Epithelial cell of proximal tubule (primary cell): ENCODE data around the gene EFNA5. TPM values are rescaled to one million over a fixed set of nuclear protein-coding genes. Genes with fewer than 3 reads are reported as not detected.

ENCODE experiments used
- DNase-seq: peaks from one replicate; pipeline ENCODE4 v3.0.0-alpha.2; 2011; ENCODE audit warnings: low read depth
- H3K4me3 ChIP-seq: 2 replicates; pipeline ENCODE4 v1.5.1; 2011; ENCODE audit warnings: low read depth, mild to moderate bottlenecking, low read length
- total RNA-seq: library from RNA; depleted of rRNA; stranded (reverse); fragments of >200 nt; gene quantifications from 2 replicates; pipeline ENCODE4 v1.2.3, GENCODE V29; 2015
- TF ChIP-seq, protein P1 (sequence below): conservative IDR thresholded peaks from 2 replicates; pipeline ENCODE4 v1.5.1; 2012; ENCODE audit warnings: low read depth, mild to moderate bottlenecking, low read length

EFNA5 gene
- total RNA-seq, 1 donor from 2014 or later, result 28.1 TPM

DNA sequence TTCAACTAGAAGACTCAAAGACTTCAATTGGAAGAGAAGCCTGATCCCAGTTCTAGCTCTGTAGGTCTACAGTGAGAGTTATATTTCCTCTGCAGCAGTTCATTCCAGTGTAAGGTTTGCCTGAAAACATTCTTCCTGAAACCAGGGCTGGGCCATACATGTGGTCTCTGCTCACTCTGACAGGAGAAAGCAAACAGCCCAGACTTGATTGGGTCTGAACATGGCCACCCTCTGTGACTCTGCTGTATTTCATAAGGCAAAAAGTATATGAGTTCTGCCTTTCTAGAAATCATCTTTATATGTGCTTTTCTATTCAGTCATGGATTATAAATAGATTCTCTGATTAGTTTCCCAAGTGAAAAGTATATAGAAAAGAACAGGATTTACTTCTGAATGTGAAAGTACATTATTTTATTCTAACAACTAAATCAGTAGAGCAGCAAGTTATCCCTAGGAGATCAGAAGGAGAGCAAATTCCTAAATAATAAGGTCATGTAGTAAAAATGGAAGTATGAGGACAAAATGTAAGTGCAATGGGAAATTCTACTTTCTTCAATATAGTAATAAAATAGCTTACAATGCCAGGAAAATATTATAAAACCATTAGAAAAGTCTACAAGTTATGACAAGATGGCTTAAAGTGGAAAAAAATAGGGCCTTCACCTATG, 144.3 kb downstream of the EFNA5 start:
- TF ChIP-seq, protein P1, sequence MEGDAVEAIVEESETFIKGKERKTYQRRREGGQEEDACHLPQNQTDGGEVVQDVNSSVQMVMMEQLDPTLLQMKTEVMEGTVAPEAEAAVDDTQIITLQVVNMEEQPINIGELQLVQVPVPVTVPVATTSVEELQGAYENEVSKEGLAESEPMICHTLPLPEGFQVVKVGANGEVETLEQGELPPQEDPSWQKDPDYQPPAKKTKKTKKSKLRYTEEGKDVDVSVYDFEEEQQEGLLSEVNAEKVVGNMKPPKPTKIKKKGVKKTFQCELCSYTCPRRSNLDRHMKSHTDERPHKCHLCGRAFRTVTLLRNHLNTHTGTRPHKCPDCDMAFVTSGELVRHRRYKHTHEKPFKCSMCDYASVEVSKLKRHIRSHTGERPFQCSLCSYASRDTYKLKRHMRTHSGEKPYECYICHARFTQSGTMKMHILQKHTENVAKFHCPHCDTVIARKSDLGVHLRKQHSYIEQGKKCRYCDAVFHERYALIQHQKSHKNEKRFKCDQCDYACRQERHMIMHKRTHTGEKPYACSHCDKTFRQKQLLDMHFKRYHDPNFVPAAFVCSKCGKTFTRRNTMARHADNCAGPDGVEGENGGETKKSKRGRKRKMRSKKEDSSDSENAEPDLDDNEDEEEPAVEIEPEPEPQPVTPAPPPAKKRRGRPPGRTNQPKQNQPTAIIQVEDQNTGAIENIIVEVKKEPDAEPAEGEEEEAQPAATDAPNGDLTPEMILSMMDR, result no peak
- no peak overlapping the region for H3K4me3 ChIP-seq
- no peak for DNase-seq

DNA sequence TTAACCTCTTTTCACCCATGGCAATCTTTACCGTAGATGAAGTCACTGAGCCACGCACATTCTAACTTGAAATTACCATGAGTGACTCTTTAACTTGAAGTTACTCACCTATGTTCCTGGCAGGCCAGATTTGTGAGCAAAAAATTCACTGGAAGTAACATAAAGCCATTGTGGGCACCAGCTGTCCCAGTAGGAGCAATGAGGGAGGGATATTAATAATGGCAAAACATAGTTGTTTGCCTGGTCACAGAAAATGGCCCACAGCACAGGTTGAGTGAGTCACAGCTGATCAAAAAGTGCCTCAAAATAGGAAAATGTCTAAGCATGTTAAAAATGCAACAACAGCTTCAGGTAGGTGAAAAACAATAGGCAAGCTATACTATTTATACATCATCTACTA, 146.6 kb downstream of the EFNA5 start:
- H3K4me3 ChIP-seq, result no peak overlapping the region
- no peak for DNase-seq
- TF ChIP-seq, protein P1, result no peak

DNA sequence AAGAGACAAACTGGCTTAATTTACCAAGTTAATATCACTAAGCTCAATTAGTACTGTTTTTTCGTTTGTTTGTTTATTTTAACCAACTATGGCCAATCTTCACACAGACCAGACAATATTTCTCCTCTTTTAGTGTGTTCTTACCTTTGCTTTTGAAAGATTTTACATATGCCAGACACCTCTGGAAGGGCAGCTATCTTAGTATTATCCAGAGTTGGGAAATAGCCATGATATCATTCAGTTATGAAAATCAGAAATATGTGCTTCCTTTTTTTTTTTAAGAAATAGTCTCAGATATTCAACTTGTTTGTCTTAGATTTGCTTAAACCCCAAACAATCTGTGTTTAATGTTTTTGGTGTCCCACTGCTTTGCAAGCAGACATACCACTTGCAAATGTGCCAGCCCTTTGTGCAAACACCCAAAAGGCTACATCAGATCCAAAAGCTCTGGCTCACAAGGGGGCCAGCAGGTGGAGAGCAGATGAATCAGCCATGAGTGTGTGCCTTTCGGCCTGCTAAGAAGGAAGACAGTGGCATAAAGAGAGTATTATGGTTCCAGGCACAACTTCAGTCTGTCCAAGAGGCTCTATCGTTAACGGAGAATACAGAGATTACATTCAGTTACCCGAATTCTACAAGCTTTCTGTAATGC, 147.6 kb downstream of the EFNA5 start:
- DNase-seq, result no peak
- TF ChIP-seq, protein P1, result no peak
- no peak overlapping the region for H3K4me3 ChIP-seq

DNA sequence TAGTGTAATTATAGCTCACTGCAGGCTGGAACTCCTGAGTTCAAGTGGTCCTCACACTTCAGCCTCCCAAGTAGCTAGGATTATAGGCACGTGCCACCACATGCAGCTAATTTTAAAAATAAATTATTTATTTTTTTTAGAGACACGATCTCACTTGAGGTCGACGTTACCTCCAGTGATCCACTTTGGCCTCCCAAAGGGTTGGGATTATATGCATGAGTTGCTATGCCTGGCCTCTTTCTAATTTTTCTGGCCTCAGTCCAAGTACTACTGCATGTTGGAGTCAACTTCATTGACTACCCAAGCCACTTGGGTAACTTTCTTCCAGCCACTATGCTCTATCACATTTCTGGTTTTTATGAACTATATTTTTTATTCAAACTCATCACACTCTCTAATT, 148.3 kb downstream of the EFNA5 start:
- no peak overlapping the region for H3K4me3 ChIP-seq
- TF ChIP-seq, protein P1, result no peak
- no peak for DNase-seq

DNA sequence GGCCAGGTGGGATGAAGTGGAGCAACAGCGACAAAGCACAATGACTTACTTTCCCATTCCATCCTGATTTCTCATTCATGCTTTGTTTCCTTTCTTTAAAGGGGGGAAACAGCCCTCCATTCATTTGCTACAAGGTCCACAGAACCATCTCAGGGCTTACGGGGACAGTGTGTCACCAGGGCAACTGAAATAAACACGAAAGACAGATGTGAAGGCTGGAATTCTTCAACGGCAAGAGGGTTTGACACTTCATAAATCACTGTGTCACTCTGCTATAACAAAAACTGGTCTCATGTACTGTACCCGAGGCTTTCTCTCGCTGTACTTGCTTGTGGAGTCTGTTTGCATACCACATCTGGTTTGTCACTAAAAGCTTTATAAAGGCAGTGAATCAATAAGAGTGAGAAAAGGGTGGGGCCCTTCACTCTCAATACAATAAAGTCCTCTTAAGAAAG, 150.8 kb downstream of the EFNA5 start:
- TF ChIP-seq, protein P1, result no peak
- H3K4me3 ChIP-seq, result no peak overlapping the region
- DNase-seq, result no peak

DNA sequence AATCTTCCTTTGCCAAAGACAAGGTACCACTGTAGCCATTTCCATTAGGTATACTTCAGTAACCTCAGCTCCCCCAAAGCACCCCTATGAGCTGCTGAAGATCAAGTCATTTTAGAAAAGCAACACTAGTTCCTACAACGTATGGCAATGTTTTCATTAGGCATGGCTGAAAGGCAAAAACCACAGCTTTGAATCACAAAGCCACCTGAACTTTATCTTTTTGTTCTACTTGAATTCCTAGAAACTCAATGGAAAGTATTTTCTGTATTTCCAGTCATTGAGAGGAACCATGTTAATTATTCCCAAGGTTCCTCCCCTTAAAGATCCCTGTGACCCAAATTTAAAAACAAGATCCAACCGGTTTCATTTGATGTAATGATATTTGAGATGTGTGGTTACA, 152.1 kb downstream of the EFNA5 start:
- TF ChIP-seq, protein P1, result no peak
- H3K4me3 ChIP-seq, result no peak overlapping the region
- no peak for DNase-seq

DNA sequence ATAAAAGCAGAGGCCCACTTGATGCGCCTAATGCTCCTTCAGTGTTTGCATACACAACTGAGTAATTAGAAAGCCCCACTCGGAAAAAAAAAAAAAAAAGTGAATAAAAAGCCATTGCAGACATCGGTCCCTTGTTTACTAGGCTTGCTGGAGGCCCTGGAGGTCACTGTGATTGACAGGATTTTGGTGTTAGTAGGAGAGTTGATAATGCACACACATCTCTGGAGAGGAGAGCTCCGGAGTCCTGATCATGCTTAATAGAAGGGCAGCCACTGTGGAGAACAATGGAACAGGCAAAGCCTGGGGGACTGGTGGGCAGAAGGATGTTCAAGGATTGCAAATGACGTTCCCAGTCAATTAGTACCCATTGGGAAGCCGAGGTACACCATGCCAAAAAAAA, 152.5 kb downstream of the EFNA5 start:
- H3K4me3 ChIP-seq, result no peak overlapping the region
- DNase-seq, result no peak
- TF ChIP-seq, protein P1, result no peak
